DMS79 (cell line): ENCODE data around the gene CEACAM21.

Source experiments
- DNase-seq: peaks from one replicate; lab custom pipeline; 2025; lab: John Stamatoyannopoulos, UW

Gene CEACAM21

GRCh38 chr19:41587101-41587837 is 11.3 kb downstream of the CEACAM21 start:
- no peak for DNase-seq

DNA sequence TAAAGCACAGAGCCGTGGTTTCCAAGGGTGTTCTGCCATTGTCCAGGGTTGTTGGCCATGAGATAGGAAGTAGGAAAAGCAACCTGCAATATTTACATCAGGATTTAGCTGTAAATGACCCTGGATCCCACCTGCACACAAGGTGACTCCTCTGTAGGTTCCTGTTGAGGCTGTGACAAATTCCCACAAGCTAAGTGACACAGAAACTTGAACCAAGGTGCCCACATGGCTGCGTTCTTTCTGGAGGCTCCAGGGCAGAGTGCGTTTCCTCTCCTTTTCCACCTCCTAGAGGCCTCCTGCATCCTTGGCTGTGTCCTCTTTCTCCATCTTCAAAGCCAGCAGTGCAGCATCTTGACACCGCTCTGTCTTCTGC is 11.9 kb downstream of the CEACAM21 start:
- no peak for DNase-seq

DNA sequence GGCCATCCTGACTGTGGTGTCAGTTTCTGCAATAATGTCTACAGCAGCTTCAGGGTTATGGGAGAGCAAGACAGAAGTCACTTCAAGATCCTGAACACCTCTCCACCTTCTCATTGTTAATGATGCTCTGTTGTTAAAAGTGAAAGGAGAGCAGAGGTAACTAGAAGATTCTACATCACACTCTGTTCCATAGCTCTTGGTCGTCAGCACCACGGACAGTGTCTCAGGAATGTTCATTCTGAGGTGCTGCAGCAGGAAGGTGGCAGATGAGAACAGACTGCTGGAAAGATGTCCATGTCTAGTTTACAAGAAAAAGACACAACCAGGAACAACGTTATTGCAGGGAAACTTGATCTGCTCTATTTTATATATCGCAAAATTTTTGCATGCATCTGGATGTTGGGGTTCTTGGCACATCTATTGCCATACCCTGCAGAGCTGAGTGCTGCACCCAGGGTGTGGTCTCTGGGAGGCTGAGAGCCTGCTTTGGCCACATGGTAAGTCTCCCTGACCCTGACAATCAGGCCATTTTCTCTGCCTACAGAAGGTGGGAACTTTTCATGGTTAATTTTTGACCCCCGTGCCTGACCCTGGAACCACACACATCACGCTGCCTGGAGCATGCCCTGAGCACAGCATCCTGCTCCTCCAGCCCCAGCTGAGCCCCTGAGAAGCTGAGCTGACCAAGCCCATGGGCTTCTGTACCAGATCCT is 12.7 kb downstream of the CEACAM21 start:
- DNase-seq, result no peak

DNA sequence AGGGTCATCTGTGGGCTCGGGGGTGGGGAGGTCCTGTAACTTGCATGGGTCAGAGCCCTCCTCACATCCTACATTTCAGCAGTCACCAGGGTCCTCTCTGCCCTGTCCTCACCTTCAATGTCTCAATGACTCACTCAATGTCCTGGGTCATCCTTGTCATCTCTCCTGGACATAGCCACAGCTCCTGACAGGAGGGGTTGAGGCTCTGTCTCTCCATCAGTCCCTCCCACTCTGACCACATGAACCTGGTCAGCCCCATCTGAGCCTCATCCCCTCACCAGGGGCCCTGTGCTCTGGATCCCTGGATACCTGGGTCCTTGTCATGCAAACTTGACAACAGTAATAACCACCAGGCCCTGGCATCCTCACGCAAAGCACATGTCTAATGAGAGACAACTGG is 13.4 kb downstream of the CEACAM21 start:
- no peak for DNase-seq

DNA sequence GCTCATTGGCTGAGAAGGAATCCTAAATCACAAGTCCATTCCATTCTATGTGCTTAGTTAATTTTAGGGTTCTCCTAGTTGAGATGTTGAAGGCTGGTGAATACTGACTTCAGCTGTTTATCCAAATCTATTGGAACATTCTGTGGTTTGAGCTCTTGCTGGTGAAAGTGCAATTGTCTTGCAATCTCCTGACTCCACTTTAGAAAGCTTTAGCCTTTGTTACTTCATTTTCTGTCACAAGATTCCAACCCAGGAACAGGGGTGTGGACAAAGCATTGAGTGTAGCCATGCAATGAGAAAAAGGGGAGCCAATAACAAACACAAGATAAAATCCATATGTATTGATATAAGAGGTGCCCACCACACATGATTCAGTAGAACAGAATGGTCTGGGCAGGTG is 15.0 kb downstream of the CEACAM21 start:
- no peak for DNase-seq

- DNase-seq, result no peak
Measured at GRCh38 chr19:41591951-41592562, 16.1 kb downstream of the CEACAM21 start.

DNA sequence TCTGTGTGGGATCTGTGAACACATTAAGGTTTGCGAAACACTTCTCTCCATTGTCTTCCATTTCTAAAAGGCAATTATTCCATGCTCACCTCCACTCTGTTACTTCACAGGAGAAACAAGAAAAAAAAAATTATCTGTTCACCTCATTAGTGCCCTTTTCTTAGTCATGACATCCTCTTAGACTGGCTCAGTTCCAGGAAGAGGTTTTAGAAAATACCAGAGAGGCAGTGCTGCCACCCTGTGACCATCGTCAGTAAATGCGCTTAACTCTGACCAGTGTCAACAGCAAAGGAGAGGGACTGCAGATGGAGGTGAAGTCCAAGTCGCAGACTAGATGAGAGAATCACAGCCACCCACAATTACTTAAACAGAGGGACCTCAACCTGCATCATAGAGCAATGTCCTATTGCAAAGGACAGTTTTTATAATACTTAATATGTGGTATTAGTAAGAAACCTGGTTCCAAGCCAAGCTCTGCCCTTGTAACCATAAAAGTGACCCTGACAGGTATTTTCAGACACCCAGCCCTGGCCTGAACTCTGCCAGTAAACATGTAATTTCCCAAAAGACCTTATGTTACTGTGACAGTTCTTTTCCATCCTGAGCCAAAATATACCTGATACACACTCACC is 19.4 kb downstream of the CEACAM21 start:
- DNase-seq, result peak; percentile 14

DNA sequence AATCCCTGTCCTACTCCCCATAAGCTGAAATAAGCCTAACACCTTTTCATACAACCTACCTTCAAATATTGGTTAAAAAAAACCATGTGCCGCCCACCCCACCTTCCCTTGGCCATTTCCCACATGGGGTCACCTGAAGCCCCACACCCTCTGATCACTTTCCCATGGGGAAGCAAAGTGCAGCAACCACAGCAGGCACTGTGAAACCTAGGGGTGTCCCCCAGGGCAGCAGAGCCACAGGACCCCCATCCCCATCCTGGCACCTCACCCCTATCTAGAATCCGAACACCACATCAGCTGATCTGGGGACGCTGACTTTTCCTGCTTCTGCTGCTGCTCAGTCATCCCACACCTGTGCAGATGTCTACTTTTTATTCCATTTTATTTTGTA is 19.9 kb downstream of the CEACAM21 start:
- no peak for DNase-seq

DNA sequence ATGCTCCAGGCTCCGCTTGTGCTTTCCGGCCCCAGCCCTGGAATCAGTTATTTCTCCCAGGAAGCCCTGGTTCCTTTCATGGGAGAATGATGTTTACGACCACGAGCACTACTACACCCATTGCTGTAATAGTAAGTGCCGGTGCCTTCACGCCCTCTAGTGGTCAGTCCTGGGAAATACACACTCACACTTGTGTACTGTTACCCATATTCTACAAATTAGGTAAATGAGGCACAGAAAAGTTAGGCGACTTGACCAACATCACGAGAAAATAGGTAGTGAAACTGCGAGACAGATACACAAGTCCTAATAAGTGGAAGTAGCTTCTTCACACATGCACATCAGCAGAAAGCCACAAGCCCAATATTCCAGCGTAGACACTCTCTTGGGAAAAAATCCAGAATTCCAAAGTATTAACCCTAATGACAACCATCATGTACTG is 21.7 kb downstream of the CEACAM21 start:
- DNase-seq, result peak; percentile 8

DNA sequence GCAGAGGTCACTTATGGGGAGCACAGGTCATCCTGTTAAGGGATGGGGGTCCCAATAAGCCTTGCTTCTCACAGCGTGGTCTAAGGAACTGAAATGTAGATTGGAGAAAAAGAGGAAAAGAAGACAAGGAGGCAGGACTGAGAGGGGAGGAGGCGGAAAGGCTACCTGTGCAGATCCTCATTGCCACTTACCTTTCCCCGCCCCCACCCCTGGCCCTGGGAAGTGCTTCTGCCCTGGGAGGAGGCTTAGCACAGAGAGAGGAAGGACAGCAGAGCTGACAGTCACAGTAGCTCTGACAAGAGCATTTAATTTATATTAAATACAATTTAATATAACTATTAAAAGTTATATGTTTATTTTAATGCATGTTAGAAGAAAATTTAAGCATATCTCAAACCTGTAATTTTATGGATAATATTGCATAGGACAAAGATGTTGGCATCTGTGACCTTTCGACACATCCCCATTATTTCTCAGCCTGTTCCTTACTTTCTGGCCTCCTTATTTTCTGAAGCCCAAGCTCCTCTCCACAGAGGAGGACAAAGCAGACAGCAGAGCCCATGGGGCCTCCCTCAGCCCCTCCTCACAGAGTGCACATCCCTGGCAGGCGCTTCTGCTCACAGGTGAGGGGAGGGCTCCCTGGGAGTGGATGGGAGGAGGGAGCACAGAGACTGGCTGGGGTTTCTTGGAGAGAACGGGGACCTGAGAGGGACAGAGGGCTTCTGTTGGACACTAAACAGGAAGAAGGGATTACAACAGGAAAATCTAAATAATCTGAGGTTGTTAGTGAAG is 23.4 kb downstream of the CEACAM21 start:
- no peak for DNase-seq

DNA sequence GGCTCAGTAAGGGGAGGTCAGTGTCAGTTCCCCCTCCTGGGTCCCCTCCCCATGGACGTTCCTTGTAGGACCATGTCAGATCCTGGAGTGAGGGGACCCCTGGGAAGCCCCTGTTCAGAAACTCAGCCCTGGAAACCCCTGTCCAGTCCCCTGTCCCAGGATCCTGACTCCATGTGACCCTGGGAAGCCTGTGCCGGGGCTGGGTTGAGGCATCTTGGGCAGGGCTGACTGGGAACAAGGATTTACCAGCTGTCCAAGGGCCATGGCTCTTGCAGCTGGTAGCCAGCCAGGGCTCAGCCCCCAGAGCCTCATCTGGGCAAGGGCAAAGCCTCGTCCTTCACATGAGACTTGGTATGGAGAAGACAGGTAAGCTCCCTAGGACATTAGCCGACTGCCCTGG is 25.8 kb downstream of the CEACAM21 start:
- DNase-seq, result no peak

- no peak for DNase-seq
Measured at GRCh38 chr19:41604831-41605230, 28.9 kb downstream of the CEACAM21 start.

- DNase-seq, result no peak
Measured at GRCh38 chr19:41606215-41606837, 30.4 kb downstream of the CEACAM21 start.

- DNase-seq, result no peak
Measured at GRCh38 chr19:41607668-41608067, 31.7 kb downstream of the CEACAM21 start.

DNA sequence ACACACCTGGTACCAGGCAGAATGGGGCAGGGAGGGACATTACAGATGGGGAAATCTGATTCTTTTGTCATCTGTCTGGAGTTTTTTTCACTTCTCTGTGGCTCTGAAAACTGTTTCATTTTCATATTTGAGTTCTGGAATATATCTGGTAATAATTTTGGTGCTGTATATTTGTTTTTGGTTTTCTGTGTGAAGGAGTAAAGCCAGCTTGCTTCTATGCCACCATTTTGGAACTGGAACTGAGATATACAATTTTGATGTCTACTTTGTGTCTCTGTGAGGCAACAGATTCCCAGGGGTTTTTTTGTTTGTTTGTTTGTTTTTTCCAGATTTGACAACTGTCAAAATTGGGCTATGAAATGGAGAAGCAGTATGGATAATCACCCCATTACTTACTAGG is 34.8 kb downstream of the CEACAM21 start:
- no peak for DNase-seq

DNA sequence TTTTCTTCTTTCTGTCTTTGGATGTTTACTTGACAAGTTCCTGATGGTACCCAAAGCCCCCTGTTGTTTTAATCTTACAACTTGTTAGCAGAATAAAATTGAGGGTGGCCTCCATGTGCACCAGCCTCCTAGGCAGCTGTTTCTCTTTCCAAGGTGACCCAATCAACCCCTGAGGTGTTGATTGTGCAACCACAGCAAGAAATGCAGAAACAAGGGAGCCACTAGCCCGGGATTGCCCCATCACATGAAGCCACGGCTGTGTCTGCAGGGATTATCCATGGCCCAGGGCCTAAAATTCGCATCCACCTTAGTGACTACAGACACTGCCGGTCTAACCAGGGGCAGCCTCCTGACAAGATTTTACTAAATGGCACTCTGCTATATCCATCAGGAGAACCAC is 36.5 kb downstream of the CEACAM21 start:
- no peak for DNase-seq

DNA sequence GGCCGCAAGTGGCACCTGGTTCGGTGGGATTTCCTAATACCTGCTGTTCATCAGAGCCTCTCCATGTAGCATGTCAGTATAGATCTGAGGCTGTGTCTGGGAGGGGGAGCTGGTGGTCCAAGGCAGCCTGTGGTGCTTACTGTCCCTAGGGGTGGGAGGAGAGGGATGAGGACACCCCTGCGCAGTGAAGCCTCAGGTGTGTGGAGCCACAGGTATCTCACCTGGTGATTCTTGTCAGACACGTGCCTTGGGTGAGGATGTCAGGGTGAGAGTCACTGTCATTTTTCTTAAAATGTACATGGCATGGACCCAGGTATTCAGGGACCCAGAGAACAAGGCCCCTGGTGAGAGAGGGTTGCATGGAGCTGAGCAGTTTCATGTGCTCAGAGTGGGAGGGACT is 39.2 kb downstream of the CEACAM21 start:
- DNase-seq, result no peak

DNA sequence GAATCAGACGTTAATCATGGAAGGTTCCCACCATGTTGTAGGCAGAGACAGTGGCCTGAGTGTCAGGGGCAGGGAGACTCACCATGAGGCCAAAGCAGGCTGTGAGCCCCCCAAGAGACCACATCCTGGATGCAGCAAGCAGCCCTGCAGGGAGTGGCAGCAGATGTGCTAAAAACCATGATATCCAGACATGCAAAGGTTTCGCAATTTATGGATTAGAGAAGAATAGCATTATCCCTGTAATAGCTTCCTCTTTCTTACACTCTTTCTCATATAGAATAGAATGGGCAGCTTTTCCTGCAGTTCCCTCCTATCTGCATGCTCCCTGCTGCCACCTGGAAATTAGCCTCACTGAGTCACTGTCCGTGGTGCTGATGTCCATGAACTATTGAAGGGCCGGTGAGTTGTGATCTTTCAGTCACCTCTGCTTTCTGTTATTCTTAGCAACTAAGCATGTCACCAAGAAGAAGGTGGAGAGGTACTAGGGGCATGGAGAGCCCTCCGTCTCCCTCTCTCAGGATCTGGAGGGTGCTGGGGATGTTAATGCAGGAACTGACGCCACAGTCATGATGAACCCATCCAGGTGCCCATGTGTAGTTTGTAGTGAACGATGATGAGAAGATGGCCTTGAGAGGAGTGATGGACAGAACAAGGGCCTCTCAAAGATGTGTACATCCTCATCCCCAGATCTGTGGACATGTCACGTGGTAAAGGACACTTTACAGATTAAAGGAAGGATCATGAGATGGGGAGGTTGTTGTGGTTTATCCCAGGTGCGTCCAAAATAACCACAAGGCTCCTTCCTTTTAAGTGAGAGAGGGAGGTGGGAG is 41.0 kb downstream of the CEACAM21 start:
- no peak for DNase-seq

DNA sequence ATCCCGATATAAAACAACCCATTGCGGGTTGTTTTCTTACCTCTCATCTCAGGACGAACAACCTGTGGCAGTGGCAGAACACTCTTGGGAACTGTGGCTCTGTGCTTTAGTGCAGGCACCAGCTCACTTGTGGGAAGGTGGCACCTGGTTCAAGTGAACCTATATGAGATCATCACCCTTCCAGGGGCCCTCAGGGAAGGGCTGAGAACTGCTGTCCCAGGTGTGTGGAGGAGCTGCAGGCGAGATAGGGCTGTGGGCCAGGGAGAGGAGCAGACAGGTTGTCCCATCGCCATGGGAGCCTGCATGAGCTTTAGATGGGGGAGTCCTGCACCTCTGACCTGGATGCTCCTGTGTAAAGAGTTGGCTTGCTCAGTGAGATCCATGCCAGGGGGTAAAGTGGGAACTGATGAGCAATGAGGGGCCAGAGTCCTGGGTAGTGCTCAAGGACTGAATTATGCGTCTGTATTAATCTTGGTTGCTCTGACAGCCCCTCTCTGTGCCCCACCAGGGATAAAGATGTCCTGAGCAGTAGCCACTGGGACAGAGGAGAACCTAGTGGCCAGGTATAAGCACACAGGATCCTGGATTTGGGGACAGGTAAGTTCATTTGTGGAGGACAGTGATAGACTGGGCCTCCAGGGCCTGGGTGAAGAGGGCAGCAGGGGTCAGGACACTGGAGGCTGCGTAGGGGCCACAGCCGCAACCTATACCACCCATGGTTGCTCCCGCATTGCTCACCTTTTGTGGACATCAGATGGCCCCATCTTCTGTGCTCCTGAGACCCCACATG is 42.2 kb downstream of the CEACAM21 start:
- no peak for DNase-seq

GRCh38 chr19:41619018-41619556 is 43.1 kb downstream of the CEACAM21 start:
- DNase-seq, result no peak
